ENCODE data around the gene ZNF185. TPM values are rescaled to one million over a fixed set of nuclear protein-coding genes. Genes with fewer than 3 reads are reported as not detected.

ZNF185 gene
- total RNA-seq, 1 experiment from 2014 or later: 0.26 TPM

- no peaks in the 10 kb centered on the region for H3K36me3 ChIP-seq
- H3K9me3 ChIP-seq (replicated peaks): no peaks in the 10 kb centered on the region
- H3K4me3 ChIP-seq: no peak overlapping the region
- H3K27ac ChIP-seq: no peak overlapping the region
- no peaks in the 10 kb centered on the region for H3K4me1 ChIP-seq
- no peaks in the 10 kb centered on the region for H3K27me3 ChIP-seq
- DNase-seq: no peak
Measured at GRCh38 chrX:152925835-152926234, 28.0 kb downstream of the ZNF185 start.

DNA sequence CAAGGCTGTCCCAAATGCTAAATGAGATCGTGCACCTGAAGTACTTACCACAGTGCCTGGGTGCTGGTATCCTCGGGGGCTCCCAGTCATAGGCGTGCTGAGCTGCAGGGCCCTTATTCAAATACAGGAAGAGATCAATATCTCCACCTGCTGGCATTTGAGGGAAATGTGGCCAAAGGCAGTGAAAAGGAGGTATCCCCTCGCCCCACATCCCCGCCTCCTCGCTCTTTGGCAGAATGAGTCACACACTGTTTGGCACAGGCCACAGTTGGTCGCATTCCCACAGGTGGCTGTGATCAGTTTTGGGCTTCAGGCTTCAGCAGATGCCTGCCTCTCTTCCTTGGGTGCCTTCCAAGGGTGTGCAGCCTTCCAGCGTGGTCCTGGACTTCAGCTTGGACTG lies 28.4 kb downstream of the ZNF185 start:
- H3K27me3 ChIP-seq: no peaks in the 10 kb centered on the region
- no peaks in the 10 kb centered on the region for H3K36me3 ChIP-seq
- no peak overlapping the region for H3K4me3 ChIP-seq
- H3K4me1 ChIP-seq: no peaks in the 10 kb centered on the region
- no peak overlapping the region for H3K27ac ChIP-seq
- DNase-seq: peak; percentile 65 to 73
- H3K9me3 ChIP-seq (replicated peaks): no peaks in the 10 kb centered on the region

DNA sequence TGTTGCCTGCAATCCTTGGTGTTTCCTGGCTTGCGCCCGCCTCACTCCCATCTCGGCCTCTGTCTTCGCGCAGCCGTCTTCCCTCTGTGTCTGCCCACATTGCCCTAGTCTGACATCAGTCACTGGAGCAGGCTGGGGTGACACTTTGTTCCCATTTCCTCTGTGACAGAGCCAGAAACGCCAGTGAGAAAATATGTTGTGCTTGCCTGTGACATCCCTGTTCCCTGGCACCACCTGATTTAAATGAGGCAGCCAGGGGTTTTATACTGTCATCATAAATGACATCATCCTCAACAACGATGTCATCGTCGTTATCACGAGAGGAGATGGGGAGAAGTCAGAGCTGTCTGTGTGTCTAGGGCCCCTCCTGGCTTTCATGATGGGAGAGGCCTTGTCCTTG lies 29.1 kb downstream of the ZNF185 start:
- Histone ChIP-seq H3K9me3 (replicated peaks) (no peaks in the 10 kb centered on the region), H3K27ac (no peak overlapping the region), H3K4me3 (no peak overlapping the region), H3K4me1 (no peaks in the 10 kb centered on the region), H3K36me3 (no peaks in the 10 kb centered on the region), H3K27me3 (no peaks in the 10 kb centered on the region)
- DNase-seq: no peak

- H3K9me3 ChIP-seq (replicated peaks): no peaks in the 10 kb centered on the region
Measured at GRCh38 chrX:152927858-152928760, 30.2 kb downstream of the ZNF185 start.

GRCh38 chrX:152928761-152929400 lies 31.0 kb downstream of the ZNF185 start:
- DNase-seq: no peak
- Histone ChIP-seq H3K4me3 (no peak overlapping the region), H3K36me3 (no peaks in the 10 kb centered on the region), H3K4me1 (no peaks in the 10 kb centered on the region), H3K27me3 (no peaks in the 10 kb centered on the region), H3K27ac (no peak overlapping the region), H3K9me3 (replicated peaks) (no peaks in the 10 kb centered on the region)

More at GRCh38 chrX:152927858-152928760, 30.2 kb downstream of the ZNF185 start:
- no peaks in the 10 kb centered on the region for H3K36me3 ChIP-seq
- no peak overlapping the region for H3K4me3 ChIP-seq
- H3K27ac ChIP-seq: no peak overlapping the region
- H3K4me1 ChIP-seq: no peaks in the 10 kb centered on the region
- no peak for DNase-seq
- H3K27me3 ChIP-seq: no peaks in the 10 kb centered on the region

GRCh38 chrX:152929898-152930297 lies 32.0 kb downstream of the ZNF185 start:
- H3K9me3 ChIP-seq (replicated peaks): no peaks in the 10 kb centered on the region
- no peak overlapping the region for H3K27ac ChIP-seq
- H3K4me1 ChIP-seq: no peaks in the 10 kb centered on the region
- no peak for DNase-seq
- H3K36me3 ChIP-seq: no peaks in the 10 kb centered on the region
- no peak overlapping the region for H3K4me3 ChIP-seq
- no peaks in the 10 kb centered on the region for H3K27me3 ChIP-seq

DNA sequence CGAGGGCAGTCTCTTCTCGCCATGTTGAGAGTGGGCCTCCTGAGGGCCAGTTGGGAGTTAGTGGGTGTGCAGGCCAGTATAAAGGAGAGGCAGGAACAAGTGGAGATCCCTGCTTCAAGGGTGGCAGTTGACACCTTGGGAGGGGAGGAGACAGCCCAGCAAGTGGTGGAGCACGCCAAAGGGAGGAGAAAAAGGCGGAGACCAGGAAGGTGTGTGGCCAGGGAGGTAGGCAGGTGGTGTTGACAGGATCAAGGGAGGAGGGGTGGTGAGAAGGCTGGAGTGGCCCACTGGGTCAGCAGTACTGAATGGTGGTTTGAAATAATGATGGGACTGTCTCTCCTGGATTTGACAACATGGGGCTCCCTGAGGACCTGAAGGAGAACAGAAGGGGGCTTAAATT lies 32.6 kb downstream of the ZNF185 start:
- no peaks in the 10 kb centered on the region for H3K9me3 ChIP-seq (replicated peaks)
- no peak for DNase-seq
- H3K27me3 ChIP-seq: no peaks in the 10 kb centered on the region

GRCh38 chrX:152932144-152932543 lies 34.3 kb downstream of the ZNF185 start:
- Histone ChIP-seq H3K4me3 (no peak overlapping the region), H3K4me1 (no peaks in the 10 kb centered on the region), H3K27me3 (no peaks in the 10 kb centered on the region), H3K9me3 (replicated peaks) (no peaks in the 10 kb centered on the region), H3K27ac (no peak overlapping the region), H3K36me3 (no peaks in the 10 kb centered on the region)
- no peak for DNase-seq

More for the DNA sequence above, 32.6 kb downstream of the ZNF185 start:
- Histone ChIP-seq H3K27ac (no peak overlapping the region), H3K4me3 (no peak overlapping the region), H3K36me3 (no peaks in the 10 kb centered on the region), H3K4me1 (no peaks in the 10 kb centered on the region)

DNA sequence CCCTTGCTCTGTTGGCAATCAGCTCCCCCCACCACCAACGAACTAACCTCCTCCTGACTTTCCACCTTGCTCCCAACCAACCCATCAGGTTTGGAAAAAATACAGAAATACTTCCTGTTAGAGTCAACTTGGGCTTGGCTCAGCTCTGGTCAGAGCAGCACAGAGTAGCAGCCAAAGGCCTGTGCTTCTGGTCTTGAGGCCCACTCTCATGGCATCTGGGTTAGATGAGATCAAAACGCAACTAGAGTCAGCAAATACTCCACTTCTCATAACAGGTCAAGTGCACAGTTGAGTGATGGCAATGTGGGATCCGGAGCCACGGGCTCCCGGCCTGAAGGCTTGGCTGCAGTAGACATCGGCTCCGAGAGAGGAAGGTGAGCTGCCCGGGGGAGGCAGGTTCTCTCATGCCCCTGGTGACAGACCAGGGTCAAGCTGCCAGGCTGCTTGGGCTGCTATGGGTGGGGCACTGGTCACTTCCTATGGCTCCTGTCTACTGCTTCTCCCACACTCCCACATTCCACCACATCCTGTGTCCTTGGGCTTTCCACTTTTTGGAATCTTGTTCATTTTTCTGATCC lies 34.8 kb downstream of the ZNF185 start:
- Histone ChIP-seq H3K27me3 (no peaks in the 10 kb centered on the region), H3K27ac (no peak overlapping the region), H3K36me3 (no peaks in the 10 kb centered on the region), H3K4me1 (no peaks in the 10 kb centered on the region), H3K9me3 (replicated peaks) (no peaks in the 10 kb centered on the region), H3K4me3 (no peak overlapping the region)
- DNase-seq: no peak

- Histone ChIP-seq H3K4me3 (no peak overlapping the region), H3K9me3 (replicated peaks) (no peaks in the 10 kb centered on the region), H3K27ac (no peak overlapping the region), H3K4me1 (no peaks in the 10 kb centered on the region), H3K27me3 (no peaks in the 10 kb centered on the region), H3K36me3 (no peaks in the 10 kb centered on the region)
- no peak for DNase-seq
Measured at GRCh38 chrX:152936306-152936705, 38.4 kb downstream of the ZNF185 start.

DNA sequence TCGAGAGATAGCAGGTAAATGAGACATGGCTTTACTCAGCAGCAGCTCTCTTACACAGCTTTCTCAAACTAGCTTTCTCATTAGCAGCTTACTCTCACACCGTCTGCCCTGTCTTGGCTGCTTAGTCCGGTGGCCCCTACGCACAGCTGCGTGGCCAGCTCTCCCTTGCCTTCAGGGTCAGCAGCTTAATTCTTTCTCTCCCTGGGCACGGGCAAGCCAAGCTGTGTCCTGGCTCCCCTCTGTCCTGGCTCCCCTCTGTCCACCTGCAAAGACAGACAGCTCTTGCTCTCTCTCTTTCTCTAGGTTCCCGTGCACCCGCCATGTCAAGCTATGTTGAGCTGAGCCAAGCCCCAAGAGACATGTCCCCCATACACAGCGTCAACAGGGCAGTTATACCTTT lies 39.4 kb downstream of the ZNF185 start:
- Histone ChIP-seq H3K9me3 (replicated peaks) (no peaks in the 10 kb centered on the region), H3K36me3 (no peaks in the 10 kb centered on the region), H3K27ac (no peak overlapping the region), H3K4me3 (no peak overlapping the region), H3K4me1 (no peaks in the 10 kb centered on the region; the same call in 1 of the 2 replicates), H3K27me3 (no peaks in the 10 kb centered on the region)
- DNase-seq: no peak

DNA sequence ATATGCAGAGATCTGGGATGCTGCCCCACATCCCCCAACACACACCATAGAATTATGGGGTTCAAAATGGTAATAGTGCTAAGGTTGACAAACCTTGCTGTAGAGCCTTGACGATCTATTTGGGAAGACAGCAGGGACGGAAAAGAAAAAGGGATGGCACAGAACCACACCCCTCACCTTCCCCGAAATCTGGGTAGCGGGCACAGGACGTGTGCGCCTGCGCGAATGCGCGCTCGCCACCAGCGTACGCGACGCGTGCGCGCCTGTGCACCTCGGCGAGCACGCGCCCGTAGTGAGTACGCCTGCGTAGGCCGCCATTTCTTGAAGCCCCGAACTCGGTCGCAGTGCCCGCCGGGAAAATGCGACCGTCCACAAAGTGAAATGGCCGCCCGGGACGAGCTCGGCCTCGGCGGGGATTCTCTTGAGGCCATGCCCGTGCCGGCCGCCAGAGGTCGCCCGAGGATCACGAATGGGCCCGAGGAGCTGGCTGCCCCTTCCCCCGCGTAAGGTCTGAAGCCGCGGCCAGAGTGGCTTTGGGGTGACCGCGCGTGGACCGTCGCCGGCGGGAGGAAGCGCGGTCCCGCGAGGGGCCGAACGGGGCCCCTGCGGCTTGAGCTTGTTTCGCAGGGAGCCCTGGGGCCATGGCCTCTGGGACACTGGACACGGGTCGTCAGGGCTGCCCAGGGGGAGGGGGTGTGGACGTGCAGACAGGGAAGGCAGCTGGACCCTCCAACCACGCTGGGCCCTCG lies 43.6 kb downstream of the ZNF185 start:
- Histone ChIP-seq H3K4me3 (peak overlapping the region; percentile 65), H3K36me3 (no peaks in the 10 kb centered on the region), H3K27me3 (no peaks in the 10 kb centered on the region), H3K4me1 (no peaks in the 10 kb centered on the region; the same call in 1 of the 2 replicates), H3K9me3 (replicated peaks) (no peaks in the 10 kb centered on the region), H3K27ac (peak overlapping the region; percentile 59)
- peak; percentile 85 to 90 for DNase-seq

- Histone ChIP-seq H3K27ac (peak overlapping the region; percentile 59), H3K36me3 (no peaks in the 10 kb centered on the region), H3K27me3 (no peaks in the 10 kb centered on the region), H3K9me3 (replicated peaks) (no peaks in the 10 kb centered on the region), H3K4me3 (peak overlapping the region; percentile 65), H3K4me1 (no peaks in the 10 kb centered on the region; the same call in 1 of the 2 replicates)
- no peak for DNase-seq
Measured at GRCh38 chrX:152942077-152942442, 44.2 kb downstream of the ZNF185 start.

GRCh38 chrX:152943826-152944225 lies 46.0 kb downstream of the ZNF185 start:
- Histone ChIP-seq H3K4me1 (no peaks in the 10 kb centered on the region; the same call in 1 of the 2 replicates), H3K9me3 (replicated peaks) (no peaks in the 10 kb centered on the region), H3K4me3 (no peak overlapping the region), H3K27me3 (no peaks in the 10 kb centered on the region), H3K36me3 (no peaks in the 10 kb centered on the region), H3K27ac (no peak overlapping the region)
- no peak for DNase-seq
